Panc1 (cell line): Measurements from ENCODE around the gene SEC11A. TPM values are rescaled to one million over a fixed set of nuclear protein-coding genes. Genes with fewer than 3 reads are reported as not detected.

Experiments
- ATAC-seq: fragments of 200-7000 bp; cut with Tn5 transposase; 2 replicates; pipeline ENCODE4 v1.9.1; 2020; ENCODE audit warnings: mild to moderate bottlenecking, moderate library complexity
- BruUV-seq: library from RNA; stranded (reverse); fragments of 400-500 nt; replicated peaks from 2 replicates; lab custom pipeline; 2021; lab: Mats Ljungman, UMichigan
- CTCF ChIA-PET: fragments of 300-600 bp; sonication (Branson Sonifier 250); formaldehyde crosslinking; loops from one replicate; lab custom pipeline; 2022; ENCODE audit warnings: antibody characterized with exemption; lab: Charles Lee
- POLR2A ChIA-PET: fragments of 300-600 bp; sonication (Branson Sonifier 250); formaldehyde crosslinking; loops from one replicate; lab custom pipeline; 2022; ENCODE audit warnings: antibody characterized with exemption; lab: Charles Lee
- DNase-seq: peaks from one replicate; pipeline ENCODE4 v3.0.0-alpha.2; 2010; ENCODE audit warnings: low read depth, low spot score
- H3K27ac ChIP-seq: 2 replicates; pipeline ENCODE4 v1.5.1; 2011; ENCODE audit warnings: mild to moderate bottlenecking, low read length, inconsistent platforms
- H3K27me3 ChIP-seq: fragments of 200-500 bp; sonication (Bioruptor generic); 2 replicates; pipeline ENCODE4 v1.6.0; 2014; ENCODE audit warnings: low read length, inconsistent platforms; ENCODE audit not compliant: control insufficient read depth, insufficient read depth
- H3K36me3 ChIP-seq: fragments of 200-500 bp; sonication (Bioruptor generic); 2 replicates; pipeline ENCODE4 v1.5.1; 2014; ENCODE audit warnings: inconsistent platforms, mild to moderate bottlenecking, low read length, moderate library complexity; ENCODE audit not compliant: control insufficient read depth, insufficient read depth
- H3K4me1 ChIP-seq: 2 replicates; pipeline ENCODE4 v1.5.1; 2011; ENCODE audit warnings: inconsistent platforms, mild to moderate bottlenecking, low read length, moderate library complexity; ENCODE audit not compliant: control insufficient read depth, insufficient read depth
- H3K4me3 ChIP-seq, 2 experiments: 2 replicates each; pipeline ENCODE4 v1.5.1; 2011 to 2012; ENCODE audit warnings: low read depth in 2 of 2, low read length in 2 of 2, mild to moderate bottlenecking in 2 of 2, inconsistent platforms in 1 of 2, moderate library complexity in 1 of 2
- H3K9me3 ChIP-seq: fragments of 200-500 bp; sonication (Bioruptor generic); 2 replicates; pipeline ENCODE4 v1.5.1; 2014; ENCODE audit warnings: low read depth, mild to moderate bottlenecking, inconsistent platforms, low read length, moderate library complexity; ENCODE audit not compliant: control insufficient read depth, insufficient read depth
- CTCF ChIP-seq: fragments of 450-650 bp; IDR thresholded peaks from 2 replicates; pipeline ENCODE4 v1.5.1; 2017; ENCODE audit warnings: mild to moderate bottlenecking
- POLR2AphosphoS5 ChIP-seq: IDR thresholded peaks from 2 replicates; pipeline ENCODE4 v1.6.1; 2012; ENCODE audit warnings: mild to moderate bottlenecking, low read depth, low read length, moderate library complexity
- REST ChIP-seq, 2 experiments: IDR thresholded peaks; 2 replicates each; pipeline ENCODE4 v1.6.1; 2011 to 2012; ENCODE audit warnings: low read depth in 2 of 2, control low read depth in 1 of 2, low read length in 1 of 2, mild to moderate bottlenecking in 1 of 2, moderate library complexity in 1 of 2; ENCODE audit not compliant: insufficient read depth in 1 of 2
- SIN3A ChIP-seq: IDR thresholded peaks from 2 replicates; pipeline ENCODE4 v1.6.1; 2012; ENCODE audit warnings: low read depth, mild to moderate bottlenecking, low read length, moderate library complexity, borderline replicate concordance; ENCODE audit not compliant: insufficient read depth
- TCF7L2 ChIP-seq: IDR thresholded peaks from 2 replicates; pipeline ENCODE4 v1.6.1; 2011; ENCODE audit warnings: mild to moderate bottlenecking, low read depth, low read length, inconsistent platforms
- in situ Hi-C: cut with HindIII; loops from 2 replicates; pipeline ENCODE4 v1.10.0; 2016; ENCODE audit warnings: low sequenced_read_pairs, low pct_unique_long_range_greater_than_20kb
- intact Hi-C: fragments of 100-400 bp; cut with micrococcal nuclease; formaldehyde crosslinking; loops from one replicate; pipeline ENCODE4 v1.10.0; 2022; ENCODE audit not compliant: unreplicated experiment
- total RNA-seq: library from RNA; stranded (reverse); gene quantifications from one replicate; pipeline ENCODE4 v1.2.1, GENCODE V29; 2021; ENCODE audit not compliant: unreplicated experiment

SEC11A gene
- total RNA-seq, 1 experiment from 2014 or later, result 164 TPM

- no peaks in the 10 kb centered on the region for H3K27me3 ChIP-seq
- H3K4me1 ChIP-seq, result peaks cover 27% of the 10 kb centered on the region
- peak; percentile 80 for ATAC-seq
- H3K27ac ChIP-seq, result peak overlapping the region; percentile 80
- H3K36me3 ChIP-seq, result no peaks in the 10 kb centered on the region; the same call in 1 of the 2 replicates
- H3K4me3 ChIP-seq, result peak overlapping the region; percentile 59 to 73
- DNase-seq, result no peak
- CTCF ChIA-PET, result interaction anchor here (0.7 kb wide), 1 partner anchor 23 kb away, joined by 6 read pairs; no protein-coding TSS in a partner anchor
- TF ChIP-seq TCF7L2 (no peak), REST (IDR thresholded peaks at IDR 0.05; ENCODE audit: insufficient read depth in 1 of 2, low read depth in 2 of 2, low read length in 1 of 2) (no peak), POLR2AphosphoS5 (no peak), CTCF (no peak), SIN3A (no peak; the same call in 1 of the 2 replicates)
- intact Hi-C loops, result no loop called here
- in situ Hi-C loops, result no loop called here
- POLR2A ChIA-PET, result interaction anchor here (0.5 to 0.7 kb wide), 3 partner anchors 26 to 206 kb away, joined by 3 to 15 read pairs (median 5); no protein-coding TSS in a partner anchor
- no peaks in the 10 kb centered on the region for H3K9me3 ChIP-seq
- BruUV-seq, result TSS peak; percentile 74
These were observed 31.7 kb upstream of the SEC11A start for GRCh38 chr15:84747416-84748273.

- H3K9me3 ChIP-seq, result no peaks in the 10 kb centered on the region
- no peak for DNase-seq
- in situ Hi-C loops (no loop called here), intact Hi-C loops (no loop called here)
- TF ChIP-seq SIN3A (no peak), POLR2AphosphoS5 (no peak), CTCF (no peak), TCF7L2 (no peak), REST (IDR thresholded peaks at IDR 0.05; ENCODE audit: insufficient read depth in 1 of 2, low read depth in 2 of 2, low read length in 1 of 2) (no peak)
- ATAC-seq, result no peak
- BruUV-seq, result no TSS peak
- no peak overlapping the region for H3K4me3 ChIP-seq
- POLR2A ChIA-PET, result no interaction called here
- no peaks in the 10 kb centered on the region for H3K4me1 ChIP-seq
- CTCF ChIA-PET, result no interaction called here
- no peak overlapping the region for H3K27ac ChIP-seq
- H3K27me3 ChIP-seq, result no peaks in the 10 kb centered on the region
- H3K36me3 ChIP-seq, result no peaks in the 10 kb centered on the region
These were observed 25.2 kb upstream of the SEC11A start for GRCh38 chr15:84741121-84741520.
